ENCODE results near the gene LCNL1. TPM values are rescaled to one million over a fixed set of nuclear protein-coding genes. Genes with fewer than 3 reads are reported as not detected.

LCNL1 gene
- total and polyA plus RNA-seq, 2 donors (not counting 1 experiment from before 2014, with no cell fraction given) = not detected

- no peaks in the 10 kb centered on the region for H3K27me3 ChIP-seq (replicated peaks in 1 of 4; ENCODE audit: control extremely low read depth in 1 of 4, control insufficient read depth in 3 of 4, insufficient read depth in 4 of 4, low read length in 3 of 4)
- H3K4me3 ChIP-seq (ENCODE audit: control extremely low read depth in 1 of 5, extremely low read depth in 1 of 5, insufficient read depth in 1 of 5, low read depth in 2 of 5, low read length in 4 of 5) = no peak overlapping the region
- intact Hi-C loops (cut with micrococcal nuclease) = no loop called here
- H3K4me1 ChIP-seq (ENCODE audit: control insufficient read depth in 2 of 2, insufficient read depth in 2 of 2, low read length in 2 of 2) = peaks cover 7 to 22% of the 10 kb centered on the region in 2 donors
- peaks cover 4% of the 10 kb centered on the region for H4K20me1 ChIP-seq (ENCODE audit: control insufficient read depth, insufficient read depth, low read length, poor library complexity, severe bottlenecking)
- H3K36me3 ChIP-seq (replicated peaks in 1 of 2; ENCODE audit: control extremely low read depth in 1 of 2, control insufficient read depth in 1 of 2, extremely low read depth in 1 of 2, insufficient read depth in 2 of 2, low read length in 1 of 2) = no peaks in the 10 kb centered on the region
- Mint-ChIP-seq H3K4me3 (no peak overlapping the region), H3K9me3 (ENCODE audit: insufficient read depth) (no peaks in the 10 kb centered on the region), H3K4me1 (peaks cover 17% of the 10 kb centered on the region), H3K27ac (no peak overlapping the region), H3K27me3 (no peaks in the 10 kb centered on the region)
- ATAC-seq (ENCODE audit: low read depth) (no peak), DNase-seq (no peak)
- no peaks in the 10 kb centered on the region for H3K79me2 ChIP-seq (ENCODE audit: control insufficient read depth, insufficient read depth, low read length)
- CTCF ChIA-PET = no interaction called here
- no peak overlapping the region for H3K9ac ChIP-seq (ENCODE audit: low read length)
- no peak overlapping the region for H3K27ac ChIP-seq (ENCODE audit: low read length in 2 of 2)
- peaks cover 0 to 9% (median 0%) of the 10 kb centered on the region in 3 donors for H3K9me3 ChIP-seq (ENCODE audit: control extremely low read depth in 1 of 3, control insufficient read depth in 2 of 3, insufficient read depth in 1 of 3, low read length in 2 of 3)
- no peak overlapping the region for H3K4me2 ChIP-seq (replicated peaks; ENCODE audit: low read depth, low read length, poor library complexity, severe bottlenecking)
- POLR2A ChIA-PET = no interaction called here
- no peak for TF ChIP-seq CTCF (IDR thresholded peaks at IDR 0.05)
- no peak for TF ChIP-seq EZH2 (IDR thresholded peaks at IDR 0.05; ENCODE audit: borderline replicate concordance, insufficient read depth, low read depth, low read length, poor library complexity, severe bottlenecking)
- H2AFZ ChIP-seq (ENCODE audit: insufficient read depth, low read depth, low read length, poor library complexity, severe bottlenecking) = no peak overlapping the region
- WGBS (ENCODE audit: insufficient coverage) = 94% methylated on average over 11 of the region's 15 CpGs
These were observed 40.8 kb downstream of the LCNL1 start for GRCh38 chr9:137023583-137023991.

GRCh38 chr9:137025517-137025966, 42.7 kb downstream of the LCNL1 start:
- TF ChIP-seq EZH2 (IDR thresholded peaks at IDR 0.05; ENCODE audit: borderline replicate concordance, insufficient read depth, low read depth, low read length, poor library complexity, severe bottlenecking) (no peak), CTCF (IDR thresholded peaks at IDR 0.05) (no peak)
- H3K4me3 Mint-ChIP-seq = peak overlapping the region; percentile 41
- CTCF ChIA-PET = interaction anchor here (0.7 to 5.9 kb wide), 13 partner anchors 9 to 238 kb away, joined by 3 to 49 read pairs (median 6); partner anchors contain the start of genes CLIC3, NPDC1 and SAPCD2
- no peaks in the 10 kb centered on the region for H3K27me3 Mint-ChIP-seq
- no peaks in the 10 kb centered on the region for H3K36me3 ChIP-seq (replicated peaks in 1 of 2; ENCODE audit: control extremely low read depth in 1 of 2, control insufficient read depth in 1 of 2, extremely low read depth in 1 of 2, insufficient read depth in 2 of 2, low read length in 1 of 2)
- H3K27ac Mint-ChIP-seq = peak overlapping the region; percentile 56
- H3K9ac ChIP-seq (ENCODE audit: low read length) = no peak overlapping the region
- H3K4me1 Mint-ChIP-seq = peaks cover 36% of the 10 kb centered on the region
- peak overlapping the region in 1 of 2 donors; percentile 39 for H3K27ac ChIP-seq (ENCODE audit: low read length in 2 of 2)
- H3K4me3 ChIP-seq (ENCODE audit: control extremely low read depth in 1 of 5, extremely low read depth in 1 of 5, insufficient read depth in 1 of 5, low read depth in 2 of 5, low read length in 4 of 5) = no peak overlapping the region
- 65% methylated on average over 20 of the region's 21 CpGs for WGBS (ENCODE audit: insufficient coverage)
- H3K4me1 ChIP-seq (ENCODE audit: control insufficient read depth in 2 of 2, insufficient read depth in 2 of 2, low read length in 2 of 2) = peaks cover 25 to 42% of the 10 kb centered on the region in 2 donors
- H3K79me2 ChIP-seq (ENCODE audit: control insufficient read depth, insufficient read depth, low read length) = no peaks in the 10 kb centered on the region
- no peaks in the 10 kb centered on the region for H3K9me3 Mint-ChIP-seq (ENCODE audit: insufficient read depth)
- no peaks in the 10 kb centered on the region for H3K27me3 ChIP-seq (replicated peaks in 1 of 4; ENCODE audit: control extremely low read depth in 1 of 4, control insufficient read depth in 3 of 4, insufficient read depth in 4 of 4, low read length in 3 of 4)
- POLR2A ChIA-PET = interaction anchor here (0.6 kb wide), 1 partner anchor 22 kb away, joined by 5 read pairs; no protein-coding TSS in a partner anchor
- peak; percentile 74 for DNase-seq
- intact Hi-C loops (cut with micrococcal nuclease) = loop anchor here (1.0 kb wide), 1 partner anchor 75 kb away; no protein-coding TSS in a partner anchor
- no peak overlapping the region for H3K4me2 ChIP-seq (replicated peaks; ENCODE audit: low read depth, low read length, poor library complexity, severe bottlenecking)
- peak; percentile 15 for ATAC-seq (ENCODE audit: low read depth)
- peaks cover 0 to 12% (median 0%) of the 10 kb centered on the region in 3 donors for H3K9me3 ChIP-seq (ENCODE audit: control extremely low read depth in 1 of 3, control insufficient read depth in 2 of 3, insufficient read depth in 1 of 3, low read length in 2 of 3)
- peaks cover 11% of the 10 kb centered on the region for H4K20me1 ChIP-seq (ENCODE audit: control insufficient read depth, insufficient read depth, low read length, poor library complexity, severe bottlenecking)
- no peak overlapping the region for H2AFZ ChIP-seq (ENCODE audit: insufficient read depth, low read depth, low read length, poor library complexity, severe bottlenecking)
